Stimulated activated memory B cell treated with anti-CD40 and anti-IgM and Interleukin-4, amounts not matched to agents 10 μg/mL and 1 μg/mL and 100 μg/mL, for 72 hours (primary cell): ENCODE measurements around the gene AQR.
"Not testable (repeated sequence)": the region's sequence is repeated elsewhere in the genome, so short reads cannot be mapped to it uniquely, and the experiment has no call there.

ENCODE experiments used
- ATAC-seq: fragments of 150-1000 bp; cut with Tn5 transposase; 2 replicates; pipeline ENCODE4 v1.10.0; 2021
- H3K27ac Mint-ChIP-seq: one replicate; pipeline ENCODE4 v1.8.0; 2022; ENCODE audit warnings: mild to moderate bottlenecking, mixed read lengths
- H3K27me3 Mint-ChIP-seq: one replicate; pipeline ENCODE4 v1.8.0; 2022; ENCODE audit warnings: mixed read lengths
- H3K36me3 Mint-ChIP-seq: one replicate; pipeline ENCODE4 v1.8.0; 2022; ENCODE audit warnings: mixed read lengths
- H3K4me1 Mint-ChIP-seq: one replicate; pipeline ENCODE4 v1.8.0; 2022; ENCODE audit warnings: mixed read lengths
- H3K4me3 Mint-ChIP-seq: one replicate; pipeline ENCODE4 v1.8.0; 2022; ENCODE audit warnings: mild to moderate bottlenecking, moderate library complexity, mixed read lengths
- H3K9me3 Mint-ChIP-seq: one replicate; pipeline ENCODE4 v1.8.0; 2022; ENCODE audit warnings: mixed read lengths

The AQR gene

DNA sequence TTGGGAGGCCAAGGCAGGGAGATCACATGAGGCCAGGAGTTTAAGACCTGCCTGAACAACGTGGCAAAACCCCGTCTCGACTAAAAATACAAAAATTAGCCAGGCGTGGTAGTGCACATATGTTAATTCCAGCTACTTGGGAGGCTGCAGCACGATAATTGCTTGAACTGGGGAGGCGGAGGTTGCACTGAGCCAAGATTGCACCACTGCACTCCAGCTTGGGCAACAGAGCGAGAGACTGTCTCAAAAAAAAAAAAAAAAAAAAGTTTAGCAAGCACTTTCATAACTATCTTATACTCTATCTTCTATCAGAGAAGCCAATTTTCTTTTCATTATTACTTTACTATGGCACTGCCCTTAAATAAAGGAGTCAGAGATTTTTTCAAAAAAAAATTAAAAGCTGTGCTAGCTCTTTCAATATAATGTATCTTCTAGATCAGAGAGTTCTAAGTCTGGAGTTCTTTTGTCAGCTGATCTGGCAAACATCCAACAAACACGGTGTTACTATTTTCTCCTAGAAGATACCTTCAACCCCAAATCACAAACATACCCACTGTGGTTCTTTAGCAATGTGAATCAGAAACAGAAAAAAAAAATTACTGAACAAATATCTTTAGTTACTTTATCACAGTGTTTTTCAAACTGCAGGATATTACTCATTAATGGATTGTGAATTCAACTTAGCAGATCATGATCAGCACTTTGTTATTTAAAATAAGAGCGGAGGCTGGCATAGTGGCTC is 15.5 kb upstream of the AQR start:
- Mint-ChIP-seq H3K4me1 (peaks cover 27% of the 10 kb centered on the region), H3K36me3 (peaks cover 13% of the 10 kb centered on the region), H3K27me3 (no peaks in the 10 kb centered on the region), H3K9me3 (no peaks in the 10 kb centered on the region), H3K27ac (peak overlapping the region; percentile 40), H3K4me3 (peak overlapping the region; percentile 18)
- ATAC-seq = no peak

DNA sequence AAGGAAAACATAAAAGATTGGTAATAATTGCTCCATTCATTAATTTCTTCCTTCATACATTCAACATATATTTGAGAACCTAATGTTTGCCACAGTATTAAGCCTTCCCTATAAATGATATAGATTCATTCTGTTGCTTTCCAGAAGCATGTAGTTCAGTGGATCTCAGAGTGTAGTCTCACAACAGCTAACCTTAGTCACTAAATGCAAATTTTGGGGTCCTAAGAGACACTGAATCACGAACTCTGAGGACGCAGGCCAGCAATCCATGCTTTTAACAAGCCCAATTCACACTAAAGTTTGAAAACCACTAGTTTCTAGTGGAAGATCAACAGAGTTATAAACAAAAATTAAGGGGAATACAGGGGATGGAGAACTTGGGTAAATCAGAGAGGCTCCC is 7.2 kb upstream of the AQR start:
- no peak overlapping the region for H3K4me3 Mint-ChIP-seq
- H3K4me1 Mint-ChIP-seq = no peaks in the 10 kb centered on the region
- ATAC-seq = no peak
- H3K27ac Mint-ChIP-seq = no peak overlapping the region
- H3K9me3 Mint-ChIP-seq = no peaks in the 10 kb centered on the region
- no peaks in the 10 kb centered on the region for H3K27me3 Mint-ChIP-seq
- peaks cover 7% of the 10 kb centered on the region for H3K36me3 Mint-ChIP-seq

DNA sequence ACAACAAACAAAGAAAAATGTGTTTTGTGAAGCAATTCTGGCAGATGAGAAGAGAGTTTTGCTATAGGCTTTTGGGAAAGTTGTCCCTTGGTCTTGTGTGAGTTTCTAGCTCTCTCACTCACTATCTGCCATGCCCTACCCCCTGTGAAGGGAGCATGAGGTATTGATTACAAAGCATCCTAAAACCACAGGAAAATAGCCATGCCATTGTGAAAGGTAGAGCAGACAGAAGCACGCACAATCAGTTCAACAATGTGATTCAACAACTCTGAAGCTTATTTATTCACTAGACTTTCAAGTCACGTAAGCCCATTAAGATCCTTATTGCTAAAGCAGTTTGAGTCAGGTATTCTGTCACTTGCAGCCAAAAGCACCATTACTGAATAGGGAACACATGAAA is 6.5 kb upstream of the AQR start:
- ATAC-seq = no peak
- no peak overlapping the region for H3K27ac Mint-ChIP-seq

DNA sequence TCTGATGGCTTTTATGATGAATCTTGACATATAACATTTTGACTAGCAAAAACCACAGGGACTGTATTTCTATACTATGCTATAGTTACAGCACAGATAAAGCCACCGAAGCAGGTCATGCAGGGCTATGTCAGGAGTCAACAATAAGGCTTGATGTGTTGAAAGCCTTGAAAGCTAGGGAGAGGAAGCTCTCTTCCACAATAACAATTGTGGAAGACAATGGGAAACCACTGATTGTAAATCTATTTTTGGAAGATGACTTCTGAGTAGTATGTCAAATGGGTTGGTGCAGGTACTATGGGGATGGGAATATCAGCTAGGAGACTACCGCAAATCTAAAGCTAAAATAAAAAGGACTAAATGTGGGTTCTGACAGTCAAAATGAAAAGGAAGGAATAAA is 4.0 kb upstream of the AQR start:
- no peak for ATAC-seq
- no peaks in the 10 kb centered on the region for H3K9me3 Mint-ChIP-seq
- no peak overlapping the region for H3K4me3 Mint-ChIP-seq
- H3K4me1 Mint-ChIP-seq = peaks cover 10% of the 10 kb centered on the region
- H3K36me3 Mint-ChIP-seq = peaks cover 5% of the 10 kb centered on the region
- H3K27me3 Mint-ChIP-seq = no peaks in the 10 kb centered on the region
- H3K27ac Mint-ChIP-seq = no peak overlapping the region

More for the DNA sequence above, 6.5 kb upstream of the AQR start:
- Mint-ChIP-seq H3K4me1 (no peaks in the 10 kb centered on the region), H3K36me3 (peaks cover under 1% of the 10 kb centered on the region), H3K4me3 (no peak overlapping the region), H3K9me3 (no peaks in the 10 kb centered on the region), H3K27me3 (no peaks in the 10 kb centered on the region)

DNA sequence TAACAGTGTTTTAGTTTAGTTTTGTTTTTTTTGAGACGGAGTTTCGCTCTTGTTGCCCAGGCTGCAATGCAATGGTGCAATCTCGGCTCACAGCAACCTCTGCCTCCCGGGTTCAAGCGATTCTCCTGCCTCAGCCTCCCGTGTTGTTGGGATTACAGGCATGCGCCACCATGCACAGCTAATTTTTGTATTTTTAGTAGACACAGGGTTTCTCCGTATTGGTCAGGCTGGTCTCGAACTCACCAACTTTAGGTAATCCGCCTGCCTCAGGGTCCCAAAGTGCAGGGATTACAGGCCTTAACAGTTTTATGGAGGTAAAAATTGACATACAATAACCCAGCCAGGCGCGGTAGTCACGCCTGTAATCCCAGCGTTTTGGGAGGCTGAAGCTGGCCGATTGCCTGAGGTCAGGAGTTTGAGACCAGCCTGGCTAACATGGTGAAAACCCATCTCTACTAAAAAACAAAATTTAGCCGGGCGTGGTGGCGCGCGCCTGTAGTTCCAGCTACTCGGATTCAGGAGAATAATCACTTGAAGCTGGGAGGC is 629 bp upstream of the AQR start:
- H3K4me3 Mint-ChIP-seq = peak overlapping the region; percentile 99
- H3K27me3 Mint-ChIP-seq, ATAC-seq, H3K9me3 Mint-ChIP-seq: not testable (repeated sequence)
- H3K27ac Mint-ChIP-seq = peak overlapping the region; percentile 97
- H3K4me1 Mint-ChIP-seq = peaks cover 42% of the 10 kb centered on the region
- H3K36me3 Mint-ChIP-seq = peaks cover 25% of the 10 kb centered on the region

DNA sequence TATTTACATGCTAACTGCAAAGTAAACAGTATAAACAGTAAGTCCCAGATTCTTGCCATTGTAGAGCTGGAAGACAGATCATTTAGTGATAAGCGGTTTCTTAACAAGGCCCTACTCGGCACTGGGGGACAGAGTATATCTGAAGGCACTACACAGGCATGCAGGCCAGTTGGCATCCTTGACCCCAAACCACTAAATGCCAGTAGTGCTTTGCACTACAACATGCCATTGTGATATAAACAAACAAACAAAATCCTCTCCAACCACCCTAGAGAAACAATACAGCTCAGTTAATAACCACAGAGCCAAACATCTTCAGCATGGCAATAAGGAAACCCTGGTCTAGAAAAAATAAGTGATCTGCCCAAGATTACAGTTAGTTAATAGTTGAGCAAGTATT is 5.3 kb downstream of the AQR start:
- Mint-ChIP-seq H3K36me3 (peaks cover 43% of the 10 kb centered on the region), H3K27ac (no peak overlapping the region)

DNA sequence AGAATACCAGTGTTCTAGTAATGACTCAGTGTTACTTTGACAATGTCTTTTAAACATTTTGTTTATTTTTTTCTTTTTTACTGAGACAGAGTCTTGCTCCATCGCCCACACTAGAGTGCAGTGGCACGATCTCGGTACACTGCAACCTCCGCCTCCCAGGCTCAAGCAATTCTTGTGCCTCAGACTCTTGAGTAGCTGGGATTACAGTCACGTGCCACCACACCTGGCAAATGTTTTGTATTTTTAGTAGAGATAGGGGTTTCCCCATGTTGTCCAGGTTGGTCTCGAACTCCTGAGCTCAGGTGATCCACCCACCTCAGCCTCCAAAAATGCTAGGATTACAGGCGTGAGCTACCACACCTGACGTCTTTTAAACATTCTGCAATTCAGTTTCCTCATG is 15.7 kb downstream of the AQR start:
- Mint-ChIP-seq H3K9me3 (no peaks in the 10 kb centered on the region), H3K4me1 (no peaks in the 10 kb centered on the region), H3K27me3 (no peaks in the 10 kb centered on the region), H3K4me3 (no peak overlapping the region), H3K36me3 (peaks cover 27% of the 10 kb centered on the region), H3K27ac (no peak overlapping the region)
- ATAC-seq = no peak

More for the DNA sequence above, 5.3 kb downstream of the AQR start:
- Mint-ChIP-seq H3K9me3 (no peaks in the 10 kb centered on the region), H3K4me1 (peaks cover 49% of the 10 kb centered on the region), H3K4me3 (no peak overlapping the region), H3K27me3 (no peaks in the 10 kb centered on the region)
- no peak for ATAC-seq

DNA sequence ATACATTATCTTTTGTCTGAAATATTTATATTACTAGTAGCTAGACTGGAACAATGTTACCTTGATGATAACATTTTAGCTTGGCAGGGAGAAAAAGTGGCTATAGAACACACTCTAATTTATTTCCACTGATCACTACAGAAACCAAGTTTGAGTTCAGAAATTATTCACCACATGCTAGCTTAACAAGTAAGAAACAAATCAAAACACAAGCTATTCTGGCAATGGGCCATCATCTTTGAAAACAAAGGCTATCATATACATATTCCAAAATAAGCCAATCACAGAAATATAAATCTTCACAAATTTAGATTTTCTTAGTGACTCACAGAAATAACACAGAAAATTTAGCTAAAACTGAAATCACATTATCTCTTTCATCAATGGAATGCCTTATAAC is 17.1 kb downstream of the AQR start:
- no peak for ATAC-seq
- H3K4me3 Mint-ChIP-seq = no peak overlapping the region
- no peaks in the 10 kb centered on the region for H3K27me3 Mint-ChIP-seq
- no peaks in the 10 kb centered on the region for H3K4me1 Mint-ChIP-seq
- no peaks in the 10 kb centered on the region for H3K9me3 Mint-ChIP-seq
- H3K36me3 Mint-ChIP-seq = peaks cover 35% of the 10 kb centered on the region
- H3K27ac Mint-ChIP-seq = no peak overlapping the region

DNA sequence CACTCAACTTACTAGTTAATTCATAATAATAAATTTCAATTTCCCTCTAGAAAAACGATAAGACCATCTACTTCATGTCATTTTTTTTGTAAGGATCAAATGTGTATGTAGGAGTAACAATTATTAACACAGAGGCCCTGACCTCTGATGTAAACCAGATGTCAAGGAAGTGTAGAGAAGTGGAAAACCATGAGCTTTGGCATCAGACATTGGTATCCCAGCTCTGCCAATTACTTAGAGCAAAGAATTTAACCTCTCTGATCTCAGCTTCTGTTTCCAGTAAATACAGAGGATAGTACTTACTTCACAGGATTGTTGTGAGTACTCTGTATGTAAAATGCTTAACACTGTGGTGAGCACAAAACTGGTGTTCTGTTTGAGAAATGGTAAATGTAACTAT is 17.5 kb downstream of the AQR start:
- Mint-ChIP-seq H3K36me3 (peaks cover 35% of the 10 kb centered on the region), H3K4me1 (no peaks in the 10 kb centered on the region), H3K9me3 (no peaks in the 10 kb centered on the region), H3K27me3 (no peaks in the 10 kb centered on the region), H3K27ac (no peak overlapping the region), H3K4me3 (no peak overlapping the region)
- ATAC-seq = no peak

DNA sequence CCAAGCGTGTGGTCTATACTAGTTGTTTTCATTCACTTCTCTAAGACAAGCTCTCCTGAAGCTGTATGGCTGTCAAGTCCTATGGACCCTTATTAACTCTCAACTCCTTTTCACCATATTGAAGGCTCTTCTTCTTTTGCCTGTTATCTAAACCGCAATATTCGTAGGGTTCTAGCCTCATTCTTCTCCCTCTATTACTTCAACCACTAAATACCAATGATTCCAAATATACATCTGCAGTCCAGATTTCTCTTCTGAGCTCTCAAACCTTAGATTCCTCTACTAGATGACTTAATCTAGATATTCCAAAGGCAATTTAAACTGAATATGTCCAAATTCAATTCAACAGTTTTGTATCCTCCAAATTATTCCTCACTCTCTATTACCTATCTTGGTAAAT is 24.6 kb downstream of the AQR start:
- ATAC-seq = no peak
- H3K27me3 Mint-ChIP-seq = no peaks in the 10 kb centered on the region
- no peak overlapping the region for H3K27ac Mint-ChIP-seq
- no peaks in the 10 kb centered on the region for H3K9me3 Mint-ChIP-seq
- peaks cover 39% of the 10 kb centered on the region for H3K36me3 Mint-ChIP-seq
- no peaks in the 10 kb centered on the region for H3K4me1 Mint-ChIP-seq
- H3K4me3 Mint-ChIP-seq = no peak overlapping the region

DNA sequence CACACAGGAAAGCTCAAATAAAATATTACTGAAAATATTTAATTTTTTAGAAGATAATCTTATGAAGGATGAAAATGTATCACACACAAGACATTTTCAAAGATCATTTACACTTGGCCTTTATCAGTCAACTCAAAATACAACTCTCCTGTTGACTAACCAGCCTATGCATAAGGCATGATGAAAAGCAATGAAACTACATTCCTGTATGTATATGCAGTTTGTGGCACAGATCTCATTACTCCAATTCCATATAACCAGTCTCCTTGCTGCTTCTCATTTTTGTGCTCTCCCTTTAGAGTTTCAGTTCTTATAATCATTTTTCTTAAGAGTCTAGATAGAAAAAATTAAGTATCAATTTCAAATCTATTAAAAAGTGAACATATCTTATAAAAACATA is 25.8 kb downstream of the AQR start:
- H3K36me3 Mint-ChIP-seq = peaks cover 47% of the 10 kb centered on the region
- H3K9me3 Mint-ChIP-seq = no peaks in the 10 kb centered on the region
- H3K4me1 Mint-ChIP-seq = no peaks in the 10 kb centered on the region
- no peak overlapping the region for H3K4me3 Mint-ChIP-seq
- no peak for ATAC-seq
- no peak overlapping the region for H3K27ac Mint-ChIP-seq
- H3K27me3 Mint-ChIP-seq = no peaks in the 10 kb centered on the region

DNA sequence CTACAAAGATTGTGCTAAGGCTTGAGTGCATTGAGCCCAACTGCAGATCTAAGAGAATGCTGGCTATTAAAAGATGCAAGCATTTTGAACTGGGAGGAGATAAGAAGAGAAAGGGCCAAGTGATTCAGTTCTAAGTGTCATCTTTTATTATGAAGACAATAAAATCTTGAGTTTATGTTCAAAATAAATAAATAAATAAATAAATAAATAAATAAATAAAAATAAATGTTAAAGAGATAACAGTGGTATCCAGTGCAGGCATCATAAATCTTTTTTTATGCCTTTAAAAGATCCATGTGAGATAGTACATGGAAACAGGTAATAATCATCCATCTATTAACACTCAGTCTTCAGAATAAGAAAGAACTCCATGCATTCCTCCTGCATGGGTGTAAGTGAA is 26.3 kb downstream of the AQR start:
- H3K36me3 Mint-ChIP-seq = peaks cover 44% of the 10 kb centered on the region
- not testable (repeated sequence) for H3K27me3 Mint-ChIP-seq, ATAC-seq, H3K4me1 Mint-ChIP-seq, H3K4me3 Mint-ChIP-seq, H3K27ac Mint-ChIP-seq, H3K9me3 Mint-ChIP-seq

DNA sequence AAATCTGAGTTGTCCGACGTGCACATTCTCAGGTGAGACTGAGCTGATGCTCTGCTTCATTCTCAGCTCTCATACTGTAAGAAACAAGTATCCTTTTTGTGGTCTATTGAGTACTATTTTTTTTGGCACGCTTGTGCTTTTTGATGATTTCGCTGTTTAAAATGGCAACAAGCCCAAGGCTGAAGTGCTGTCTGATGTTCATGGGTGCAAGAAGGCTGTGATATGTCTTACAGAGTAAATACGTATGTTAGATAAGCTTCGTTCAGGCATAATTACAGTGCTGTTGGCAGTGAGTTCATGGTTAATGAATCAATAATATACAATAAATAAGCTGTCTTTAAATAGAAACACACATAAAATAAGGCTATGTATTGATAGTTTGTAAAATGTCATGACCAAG is 27.2 kb downstream of the AQR start:
- Mint-ChIP-seq H3K4me1 (no peaks in the 10 kb centered on the region), H3K27me3 (no peaks in the 10 kb centered on the region), H3K4me3 (no peak overlapping the region), H3K27ac (no peak overlapping the region), H3K36me3 (peaks cover 46% of the 10 kb centered on the region), H3K9me3 (no peaks in the 10 kb centered on the region)
- no peak for ATAC-seq

DNA sequence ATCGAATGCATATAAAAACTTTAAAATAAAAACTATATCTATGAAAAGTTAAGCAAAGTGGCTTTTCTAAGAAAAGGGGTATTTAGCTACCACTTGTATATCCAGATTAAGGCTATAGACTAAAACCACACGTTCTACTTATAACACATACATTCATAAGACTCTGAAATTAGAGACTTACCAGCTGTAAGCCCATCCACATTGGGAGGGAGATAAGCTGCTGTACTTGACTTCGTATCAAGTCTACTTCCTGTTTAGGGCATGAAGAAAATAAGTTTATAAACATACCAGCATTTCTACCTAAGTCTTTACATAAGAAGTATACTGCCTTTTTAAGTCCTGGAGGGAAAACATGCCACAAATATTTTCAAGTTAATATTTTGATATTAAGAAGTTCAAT is 27.7 kb downstream of the AQR start:
- H3K27ac Mint-ChIP-seq = no peak overlapping the region
- ATAC-seq = no peak
- no peaks in the 10 kb centered on the region for H3K4me1 Mint-ChIP-seq
- H3K27me3 Mint-ChIP-seq = no peaks in the 10 kb centered on the region
- no peaks in the 10 kb centered on the region for H3K9me3 Mint-ChIP-seq
- H3K4me3 Mint-ChIP-seq = no peak overlapping the region
- peaks cover 46% of the 10 kb centered on the region for H3K36me3 Mint-ChIP-seq

DNA sequence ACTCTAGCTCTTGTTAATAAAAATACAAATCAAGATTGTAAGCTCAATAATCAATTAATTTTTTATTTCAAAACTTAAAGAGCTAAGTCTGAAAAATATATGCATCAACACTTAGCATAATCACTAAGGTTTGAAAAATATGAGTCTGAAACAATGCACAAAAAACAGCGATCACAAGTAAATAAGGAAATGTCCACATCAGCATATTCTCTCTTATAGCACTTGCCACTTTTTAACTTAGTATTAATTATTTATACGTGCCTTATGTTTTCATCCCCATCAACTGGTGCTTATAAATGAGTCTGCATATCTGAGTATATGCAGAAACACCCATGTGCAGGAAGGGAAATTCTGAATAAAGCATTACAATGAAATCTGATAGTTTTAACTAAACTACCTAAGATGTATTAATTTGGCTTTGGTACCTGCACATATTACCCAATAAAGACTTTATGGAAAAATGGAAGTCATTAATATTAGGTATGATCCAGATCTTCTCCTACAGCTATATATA is 28.3 kb downstream of the AQR start:
- H3K27me3 Mint-ChIP-seq = no peaks in the 10 kb centered on the region
- H3K4me1 Mint-ChIP-seq = no peaks in the 10 kb centered on the region
- peaks cover 48% of the 10 kb centered on the region for H3K36me3 Mint-ChIP-seq
- ATAC-seq = no peak
- H3K9me3 Mint-ChIP-seq = no peaks in the 10 kb centered on the region
- H3K4me3 Mint-ChIP-seq = no peak overlapping the region
- H3K27ac Mint-ChIP-seq = no peak overlapping the region

DNA sequence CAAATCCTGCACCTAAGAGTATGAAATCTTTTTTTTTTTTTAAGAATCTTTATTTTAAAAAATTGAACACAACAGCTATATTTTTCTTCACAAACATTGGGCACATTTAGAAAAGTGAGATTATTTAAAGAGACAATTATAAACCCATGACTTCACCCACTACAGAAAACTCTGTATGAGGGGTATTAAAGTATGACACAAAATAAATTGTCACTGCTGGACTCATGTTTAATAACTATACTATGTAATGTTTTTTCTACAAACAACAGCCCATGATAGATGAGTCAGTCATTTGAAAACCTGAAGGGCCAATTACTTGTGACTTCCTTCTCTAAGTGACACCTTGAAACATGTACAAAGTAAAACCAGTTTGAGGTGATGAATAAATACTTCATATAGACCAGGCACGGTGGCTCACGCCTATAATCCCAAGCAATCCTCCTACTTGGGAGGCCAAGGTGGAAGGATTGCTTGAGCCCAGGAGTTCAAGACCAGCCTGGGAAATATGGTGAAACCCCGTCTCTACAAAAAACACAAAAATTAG is 36.0 kb downstream of the AQR start:
- H3K4me3 Mint-ChIP-seq = no peak overlapping the region
- H3K9me3 Mint-ChIP-seq = no peaks in the 10 kb centered on the region
- no peaks in the 10 kb centered on the region for H3K27me3 Mint-ChIP-seq
- peaks cover 47% of the 10 kb centered on the region for H3K36me3 Mint-ChIP-seq
- H3K27ac Mint-ChIP-seq = no peak overlapping the region
- H3K4me1 Mint-ChIP-seq = no peaks in the 10 kb centered on the region
- no peak for ATAC-seq
